Endothelial cell of umbilical vein (primary cell): Measurements from ENCODE around the gene CDH11. TPM values are rescaled to one million over a fixed set of nuclear protein-coding genes. Genes with fewer than 3 reads are reported as not detected.

ENCODE experiments used
- BruUV-seq: library from RNA; stranded (reverse); fragments of 400-500 nt; replicated peaks from 2 replicates; lab custom pipeline; 2021; lab: Mats Ljungman, UMichigan
- CTCF ChIA-PET: fragments of 300-600, 350-600 bp; sonication (Branson Sonifier 250); formaldehyde crosslinking; loops from one replicate; lab custom pipeline; 2021; ENCODE audit warnings: antibody characterized with exemption, inconsistent platforms; lab: Charles Lee
- POLR2A ChIA-PET: fragments of 300-600, 350-600 bp; sonication (Branson Sonifier 250); formaldehyde crosslinking; loops from one replicate; lab custom pipeline; 2021; ENCODE audit warnings: antibody characterized with exemption, inconsistent platforms; lab: Charles Lee
- DNase-seq: peaks from one replicate; pipeline ENCODE4 v3.0.0-alpha.2; 2011; ENCODE audit warnings: low read depth, low spot score
- FAIRE-seq: peaks from 2 replicates; lab custom pipeline; 2011; peaks lifted over from hg19 to GRCh38; lab: Jason Lieb, UNC
- H2AFZ ChIP-seq: 2 replicates; pipeline ENCODE4 v1.6.0; 2012; ENCODE audit warnings: low read depth, low read length, control low read depth, inconsistent platforms
- H3K27ac ChIP-seq: 2 replicates; pipeline ENCODE4 v1.5.1; 2011; ENCODE audit warnings: low read depth, mild to moderate bottlenecking, control low read depth, low read length, moderate library complexity; ENCODE audit not compliant: insufficient read depth
- H3K27me3 ChIP-seq, 2 experiments: 2 replicates each; pipeline versions ENCODE4 v1.6.0 to v1.6.1; 2011; ENCODE audit warnings: low read length in 2 of 2, mixed read lengths in 1 of 2; ENCODE audit not compliant: control insufficient read depth in 2 of 2, insufficient read depth in 2 of 2
- H3K36me3 ChIP-seq, 2 experiments: 2 replicates in 1 of 2; 3 replicates in 1 of 2; pipeline ENCODE4 v1.5.1; 2011; ENCODE audit warnings: low read length in 2 of 2, mild to moderate bottlenecking in 1 of 2, moderate library complexity in 1 of 2; ENCODE audit not compliant: control insufficient read depth in 2 of 2, insufficient read depth in 2 of 2; ENCODE audit errors: extremely low read depth in 1 of 2
- H3K4me1 ChIP-seq: 3 replicates; pipeline ENCODE4 v1.5.1; 2011; ENCODE audit warnings: mild to moderate bottlenecking, low read length; ENCODE audit not compliant: control insufficient read depth, insufficient read depth; ENCODE audit errors: extremely low read depth
- H3K4me2 ChIP-seq: 2 replicates; pipeline ENCODE4 v1.6.1; 2011; ENCODE audit warnings: low read length, control low read depth, mixed read lengths; ENCODE audit not compliant: insufficient read depth
- H3K4me3 ChIP-seq, 3 experiments: fragments of 200-600 bp in 1 of 3; sonication (generic), shearing (Covaris generic) in 1 of 3; replicated peaks in 1 of 3; 2 replicates each; pipeline ENCODE4 v1.5.1; 2011 to 2016; ENCODE audit warnings: control low read depth in 3 of 3, low read length in 3 of 3, mild to moderate bottlenecking in 2 of 3, inconsistent platforms in 1 of 3, low read depth in 1 of 3, moderate library complexity in 1 of 3; ENCODE audit not compliant: insufficient read depth in 1 of 3
- H3K79me2 ChIP-seq: 2 replicates; pipeline ENCODE4 v1.6.0; 2012; ENCODE audit warnings: low read length, inconsistent platforms; ENCODE audit not compliant: control insufficient read depth, insufficient read depth
- H3K9ac ChIP-seq: replicated peaks from 2 replicates; pipeline ENCODE3; 2011; ENCODE audit warnings: low read length, control low read depth; ENCODE audit not compliant: insufficient read depth; ENCODE audit errors: extremely low read depth
- H3K9me1 ChIP-seq: replicated peaks from 3 replicates; pipeline ENCODE4 v1.6.0; 2011; ENCODE audit warnings: mild to moderate bottlenecking, low read length; ENCODE audit not compliant: control insufficient read depth, insufficient read depth; ENCODE audit errors: extremely low read depth
- H3K9me3 ChIP-seq: replicated peaks from 2 replicates; pipeline ENCODE4 v1.5.1; 2012; ENCODE audit warnings: low read length, inconsistent platforms; ENCODE audit not compliant: control insufficient read depth, insufficient read depth
- H4K20me1 ChIP-seq: replicated peaks from 2 replicates; pipeline ENCODE3; 2011; ENCODE audit warnings: mild to moderate bottlenecking, low read length; ENCODE audit not compliant: control insufficient read depth, insufficient read depth; ENCODE audit errors: extremely low read depth
- EZH2 ChIP-seq: IDR thresholded peaks from 2 replicates; pipeline ENCODE4 v1.6.1; 2012; ENCODE audit warnings: borderline replicate concordance, low read depth, mild to moderate bottlenecking, moderate library complexity, low read length, inconsistent platforms; ENCODE audit not compliant: severe bottlenecking
- FOS ChIP-seq: IDR thresholded peaks from 2 replicates; pipeline ENCODE4 v1.6.1; 2011; ENCODE audit warnings: mild to moderate bottlenecking, low read length, moderate library complexity, borderline replicate concordance; ENCODE audit not compliant: insufficient read depth
- GATA2 ChIP-seq: IDR thresholded peaks from 2 replicates; pipeline ENCODE4 v1.7.0; 2011; ENCODE audit warnings: low read depth, mild to moderate bottlenecking, moderate library complexity, mixed read lengths, low read length; ENCODE audit not compliant: insufficient read length, insufficient read depth
- JUN ChIP-seq: IDR thresholded peaks from 2 replicates; pipeline ENCODE4 v1.6.1; 2011; ENCODE audit warnings: borderline replicate concordance, low read depth; ENCODE audit not compliant: insufficient read length, insufficient read depth
- MYC ChIP-seq: IDR thresholded peaks from one replicate; pipeline ENCODE4 v1.6.1; 2011; ENCODE audit warnings: mild to moderate bottlenecking, low read depth, low read length
- POLR2A ChIP-seq: IDR thresholded peaks from 2 replicates; pipeline ENCODE4 v1.6.1; 2012; ENCODE audit warnings: low read depth, mild to moderate bottlenecking, control low read depth, low read length
- POLR2AphosphoS5 ChIP-seq: IDR thresholded peaks from 2 replicates; pipeline ENCODE4 v1.6.1; 2012; ENCODE audit warnings: low read depth, mild to moderate bottlenecking, control low read depth, low read length, moderate library complexity; ENCODE audit not compliant: insufficient read depth
- dilution Hi-C: fragments of 300-500 bp; cut with MboI; formaldehyde crosslinking; loops from one replicate; pipeline ENCODE4 v1.15.0; 2019; ENCODE audit warnings: low sequenced_read_pairs; ENCODE audit not compliant: extremely low pct_ligation_motif_present
- intact Hi-C: fragments of 100-400 bp; cut with micrococcal nuclease; formaldehyde crosslinking; loops from one replicate; pipeline ENCODE4 v1.10.0; 2022
- polyA plus RNA-seq, 4 experiments: library from polyadenylated mRNA; depleted of rRNA in 3 of 4; stranded (reverse) in 3 of 4; unstranded in 1 of 4; fragments of >200 nt; gene quantifications; 2 replicates each; pipeline versions ENCODE4 v1.2.1 to v1.2.3, GENCODE V29; 2011 to 2012; ENCODE audit warnings: missing spikeins in 1 of 4
- total RNA-seq: library from RNA; stranded (reverse); gene quantifications from 2 replicates; pipeline ENCODE4 v1.2.3, GENCODE V29; 2021
- TF ChIP-seq, protein P1 (sequence below), 2 donors: IDR thresholded peaks; 1 replicate in 1 of 2; 2 replicates in 1 of 2; pipeline ENCODE4 v1.5.1; 2011; ENCODE audit warnings: low read length in 2 of 2, mild to moderate bottlenecking in 2 of 2, moderate library complexity in 2 of 2, control low read depth in 1 of 2, inconsistent platforms in 1 of 2, low read depth in 1 of 2; ENCODE audit not compliant: insufficient read depth in 1 of 2; ENCODE audit errors: extremely low read depth in 1 of 2
- TF ChIP-seq, protein P2 (sequence below): IDR thresholded peaks from 2 replicates; pipeline ENCODE4 v1.6.1; 2011; ENCODE audit not compliant: insufficient read depth, insufficient read length

CDH11 gene
- total and polyA plus RNA-seq, 2 donors (not counting 3 experiments of a cell fraction or from before 2014, with no cell fraction given), result 30.4 to 32.7 TPM

DNA sequence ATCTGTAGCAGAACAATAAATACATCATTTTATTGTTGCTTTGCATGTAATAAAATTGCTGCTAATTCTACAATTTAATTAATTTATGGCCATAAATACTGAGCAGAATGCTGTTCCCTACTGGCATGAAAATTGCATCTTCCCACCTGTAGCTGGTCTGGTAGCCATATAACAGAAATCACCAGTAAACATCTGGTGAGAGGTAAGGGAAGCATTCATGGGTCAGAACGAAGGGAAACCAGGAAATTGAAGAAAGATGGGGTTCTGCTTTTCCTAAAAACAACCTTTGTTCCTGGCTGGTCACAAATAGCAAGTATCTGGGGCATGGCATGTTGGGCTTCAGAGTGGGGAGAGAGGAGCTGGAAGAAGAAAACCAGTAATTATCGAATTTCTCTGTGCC, 128.4 kb downstream of the CDH11 start:
- DNase-seq (no peak), FAIRE-seq (no peak)
- no peak overlapping the region for H2AFZ ChIP-seq
- H3K9me1 ChIP-seq, result no peaks in the 10 kb centered on the region
- TF ChIP-seq POLR2A (no peak), JUN (no peak), GATA2 (no peak), MYC (no peak), EZH2 (no peak), FOS (no peak), POLR2AphosphoS5 (no peak)
- TF ChIP-seq, protein P1, sequence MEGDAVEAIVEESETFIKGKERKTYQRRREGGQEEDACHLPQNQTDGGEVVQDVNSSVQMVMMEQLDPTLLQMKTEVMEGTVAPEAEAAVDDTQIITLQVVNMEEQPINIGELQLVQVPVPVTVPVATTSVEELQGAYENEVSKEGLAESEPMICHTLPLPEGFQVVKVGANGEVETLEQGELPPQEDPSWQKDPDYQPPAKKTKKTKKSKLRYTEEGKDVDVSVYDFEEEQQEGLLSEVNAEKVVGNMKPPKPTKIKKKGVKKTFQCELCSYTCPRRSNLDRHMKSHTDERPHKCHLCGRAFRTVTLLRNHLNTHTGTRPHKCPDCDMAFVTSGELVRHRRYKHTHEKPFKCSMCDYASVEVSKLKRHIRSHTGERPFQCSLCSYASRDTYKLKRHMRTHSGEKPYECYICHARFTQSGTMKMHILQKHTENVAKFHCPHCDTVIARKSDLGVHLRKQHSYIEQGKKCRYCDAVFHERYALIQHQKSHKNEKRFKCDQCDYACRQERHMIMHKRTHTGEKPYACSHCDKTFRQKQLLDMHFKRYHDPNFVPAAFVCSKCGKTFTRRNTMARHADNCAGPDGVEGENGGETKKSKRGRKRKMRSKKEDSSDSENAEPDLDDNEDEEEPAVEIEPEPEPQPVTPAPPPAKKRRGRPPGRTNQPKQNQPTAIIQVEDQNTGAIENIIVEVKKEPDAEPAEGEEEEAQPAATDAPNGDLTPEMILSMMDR (IDR thresholded peaks at IDR 0.05; ENCODE audit: extremely low read depth in 1 of 2, insufficient read depth in 1 of 2, low read depth in 1 of 2, low read length in 2 of 2), result no peak
- TF ChIP-seq, protein P2, sequence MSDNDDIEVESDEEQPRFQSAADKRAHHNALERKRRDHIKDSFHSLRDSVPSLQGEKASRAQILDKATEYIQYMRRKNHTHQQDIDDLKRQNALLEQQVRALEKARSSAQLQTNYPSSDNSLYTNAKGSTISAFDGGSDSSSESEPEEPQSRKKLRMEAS, result no peak
- intact Hi-C loops, result no loop called here
- no peaks in the 10 kb centered on the region for H3K4me1 ChIP-seq
- no TSS peak for BruUV-seq
- ChIA-PET POLR2A (no interaction called here), CTCF (no interaction called here)
- H3K9me3 ChIP-seq, result no peaks in the 10 kb centered on the region
- H3K4me3 ChIP-seq, result no peak overlapping the region
- no peaks in the 10 kb centered on the region for H3K27me3 ChIP-seq
- no peak overlapping the region for H3K4me2 ChIP-seq
- H3K36me3 ChIP-seq, result no peaks in the 10 kb centered on the region
- no peak overlapping the region for H3K27ac ChIP-seq
- dilution Hi-C loops, result no loop called here
- H3K79me2 ChIP-seq, result no peaks in the 10 kb centered on the region
- H3K9ac ChIP-seq, result no peak overlapping the region
- no peaks in the 10 kb centered on the region for H4K20me1 ChIP-seq
